ENCODE results near the gene AIF1L. TPM values are rescaled to one million over a fixed set of nuclear protein-coding genes. Genes with fewer than 3 reads are reported as not detected.

Gene AIF1L
- total RNA-seq, 1 donor = 0.45 TPM

DNA sequence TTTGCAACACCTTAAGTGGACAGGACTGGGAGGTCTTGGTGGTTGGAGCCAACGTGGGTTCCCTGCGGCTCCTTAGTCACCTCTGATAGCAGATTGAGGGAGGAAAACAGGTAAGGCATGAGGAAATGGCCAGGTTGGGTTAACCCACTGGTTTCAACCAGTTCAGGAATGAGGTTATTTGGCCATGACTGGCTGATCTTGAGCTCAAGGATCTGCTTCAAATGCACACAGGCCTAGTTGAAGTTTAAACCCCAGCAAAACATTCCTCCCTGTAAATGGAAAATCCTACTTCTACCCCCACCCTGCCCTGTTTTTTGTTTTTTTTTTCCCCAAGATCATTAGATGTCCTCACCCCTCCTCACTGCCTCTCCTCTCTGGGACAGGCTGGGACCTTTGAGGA is 25.8 kb downstream of the AIF1L start:
- TF ChIP-seq, protein P1, sequence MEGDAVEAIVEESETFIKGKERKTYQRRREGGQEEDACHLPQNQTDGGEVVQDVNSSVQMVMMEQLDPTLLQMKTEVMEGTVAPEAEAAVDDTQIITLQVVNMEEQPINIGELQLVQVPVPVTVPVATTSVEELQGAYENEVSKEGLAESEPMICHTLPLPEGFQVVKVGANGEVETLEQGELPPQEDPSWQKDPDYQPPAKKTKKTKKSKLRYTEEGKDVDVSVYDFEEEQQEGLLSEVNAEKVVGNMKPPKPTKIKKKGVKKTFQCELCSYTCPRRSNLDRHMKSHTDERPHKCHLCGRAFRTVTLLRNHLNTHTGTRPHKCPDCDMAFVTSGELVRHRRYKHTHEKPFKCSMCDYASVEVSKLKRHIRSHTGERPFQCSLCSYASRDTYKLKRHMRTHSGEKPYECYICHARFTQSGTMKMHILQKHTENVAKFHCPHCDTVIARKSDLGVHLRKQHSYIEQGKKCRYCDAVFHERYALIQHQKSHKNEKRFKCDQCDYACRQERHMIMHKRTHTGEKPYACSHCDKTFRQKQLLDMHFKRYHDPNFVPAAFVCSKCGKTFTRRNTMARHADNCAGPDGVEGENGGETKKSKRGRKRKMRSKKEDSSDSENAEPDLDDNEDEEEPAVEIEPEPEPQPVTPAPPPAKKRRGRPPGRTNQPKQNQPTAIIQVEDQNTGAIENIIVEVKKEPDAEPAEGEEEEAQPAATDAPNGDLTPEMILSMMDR (IDR thresholded peaks at IDR 0.05; ENCODE audit: insufficient read depth, low read length) = no peak
- H3K4me3 ChIP-seq (ENCODE audit: low read depth, low read length) = no peak overlapping the region

DNA sequence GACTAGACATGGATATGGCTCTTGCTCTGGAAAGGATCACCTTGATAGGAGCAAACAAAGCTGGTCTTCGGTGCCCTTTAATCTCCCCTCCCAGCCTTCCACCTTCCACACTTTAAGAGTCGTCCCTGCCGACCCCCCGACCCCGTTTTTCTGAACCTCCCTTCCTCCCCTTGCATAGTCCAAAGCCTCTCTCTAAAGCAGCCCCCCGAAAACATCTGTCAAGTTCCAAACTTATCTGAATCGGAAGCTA is 28.6 kb downstream of the AIF1L start:
- no peak for DNase-seq (ENCODE audit: low read depth)
- TF ChIP-seq, protein P1 (IDR thresholded peaks at IDR 0.05; ENCODE audit: insufficient read depth, low read length) = no peak
- H3K4me3 ChIP-seq (ENCODE audit: low read depth, low read length) = peak overlapping the region; percentile 74

More for the DNA sequence above, 25.8 kb downstream of the AIF1L start:
- no peak for DNase-seq (ENCODE audit: low read depth)

- DNase-seq (ENCODE audit: low read depth) = peak; percentile 97
- H3K4me3 ChIP-seq (ENCODE audit: low read depth, low read length) = peak within 1 kb of the TSS; percentile 100
- TF ChIP-seq, protein P1 (IDR thresholded peaks at IDR 0.05; ENCODE audit: insufficient read depth, low read length) = no peak
Measured at GRCh38 chr9:131125288-131126058, 29.1 kb downstream of the AIF1L start, which contains the start of gene NUP214. Gene NUP214, plus strand, starts transcription at chr9:131125586. Its CDS starts 119 bp downstream, at chr9:131125705.

- peak overlapping the region; percentile 100 for H3K4me3 ChIP-seq (ENCODE audit: low read depth, low read length)
- TF ChIP-seq, protein P1 (IDR thresholded peaks at IDR 0.05; ENCODE audit: insufficient read depth, low read length) = no peak
- DNase-seq (ENCODE audit: low read depth) = no peak
Measured at GRCh38 chr9:131126059-131126426, 29.7 kb downstream of the AIF1L start.

DNA sequence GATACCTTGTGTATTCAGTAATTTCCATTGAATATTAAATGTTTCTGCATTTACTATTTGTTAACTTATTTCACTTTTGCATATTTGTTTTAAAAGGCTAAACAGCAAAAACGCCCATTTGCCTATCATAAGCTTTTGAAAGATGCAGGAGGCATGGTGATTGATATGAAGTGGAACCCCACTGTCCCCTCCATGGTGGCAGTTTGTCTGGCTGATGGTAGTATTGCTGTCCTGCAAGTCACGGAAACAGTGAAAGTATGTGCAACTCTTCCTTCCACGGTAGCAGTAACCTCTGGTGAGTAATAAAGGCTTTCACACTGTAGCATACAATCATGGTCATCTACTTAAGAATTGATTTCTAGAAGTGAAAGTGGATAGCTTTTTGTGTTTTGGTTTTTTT is 32.9 kb downstream of the AIF1L start:
- TF ChIP-seq, protein P1 (IDR thresholded peaks at IDR 0.05; ENCODE audit: insufficient read depth, low read length) = no peak
- no peak for DNase-seq (ENCODE audit: low read depth)
- H3K4me3 ChIP-seq (ENCODE audit: low read depth, low read length) = no peak overlapping the region

- TF ChIP-seq, protein P1 (IDR thresholded peaks at IDR 0.05; ENCODE audit: insufficient read depth, low read length) = no peak
- no peak overlapping the region for H3K4me3 ChIP-seq (ENCODE audit: low read depth, low read length)
- no peak for DNase-seq (ENCODE audit: low read depth)
Measured at GRCh38 chr9:131138676-131139075, 42.3 kb downstream of the AIF1L start.

GRCh38 chr9:131140112-131140511 is 43.8 kb downstream of the AIF1L start:
- no peak overlapping the region for H3K4me3 ChIP-seq (ENCODE audit: low read depth, low read length)
- TF ChIP-seq, protein P1 (IDR thresholded peaks at IDR 0.05; ENCODE audit: insufficient read depth, low read length) = no peak
- DNase-seq (ENCODE audit: low read depth) = no peak
